ENCODE results near the gene SARDH. TPM values are rescaled to one million over a fixed set of nuclear protein-coding genes. Genes with fewer than 3 reads are reported as not detected.
A peak's percentile ranks its signal among the peaks of the same experiment; 100 is the strongest.

SARDH gene
- total and polyA plus RNA-seq, 2 of the 13 experiments (the other 11 are each of a cell fraction or from before 2014, with no cell fraction given) = 11.6 to 34.9 TPM

DNA sequence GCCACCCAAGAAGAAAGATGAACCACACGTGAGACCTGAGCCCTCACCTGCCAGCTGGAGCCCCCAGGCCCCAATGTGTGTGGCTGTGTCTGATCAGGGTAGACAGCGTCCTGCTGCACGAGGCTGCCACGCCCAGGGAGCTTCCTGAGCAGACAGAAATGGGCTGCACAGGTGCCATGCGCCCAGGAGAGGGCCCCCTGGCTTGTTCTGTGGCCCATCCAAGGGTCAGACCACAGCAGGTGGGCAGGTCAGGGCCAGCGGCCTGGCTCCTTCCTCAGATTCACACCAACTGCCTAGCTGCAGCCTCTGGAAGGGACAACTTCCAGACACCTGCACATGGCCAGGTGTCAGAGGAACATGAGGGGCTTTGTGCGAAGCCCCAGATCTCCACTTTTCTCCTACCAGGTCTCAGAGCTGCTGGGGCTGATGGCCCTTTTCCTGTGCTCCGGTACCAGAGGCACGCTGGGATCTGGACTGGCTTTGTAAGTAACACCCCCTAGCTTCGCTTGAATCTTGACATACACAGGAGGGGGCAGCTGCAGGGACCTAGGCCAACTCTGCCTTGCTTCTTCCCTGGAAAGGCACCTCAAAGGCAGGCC, 10.8 kb downstream of the SARDH start (continued):
- TF ChIP-seq RXRA (CRISPR knock-in tag; IDR thresholded peaks at IDR 0.05) (peak; percentile 55; the same call in 1 of the 2 replicates), NFKBIZ (CRISPR knock-in tag; IDR thresholded peaks at IDR 0.05) (no peak), KMT2A (CRISPR knock-in tag; IDR thresholded peaks at IDR 0.05) (0 out of 2 replicates have a peak, but pooled peaks have one; percentile 17), NCOA5 (CRISPR knock-in tag; IDR thresholded peaks at IDR 0.05) (no peak), HNF4A (CRISPR knock-in tag; IDR thresholded peaks at IDR 0.05) (peak; percentile 43; the same call in 1 of the 2 replicates), NR2F1 (CRISPR knock-in tag; IDR thresholded peaks at IDR 0.05) (peak in 1 of 2 experiments; percentile 51; a peak in 1 of 4 replicates), SALL1 (CRISPR knock-in tag; IDR thresholded peaks at IDR 0.05) (peak; percentile 34; the same call in 1 of the 2 replicates), RARA (CRISPR knock-in tag; IDR thresholded peaks at IDR 0.05) (0 out of 2 replicates have a peak, but pooled peaks have one; percentile 24), FOSL2 (CRISPR knock-in tag; IDR thresholded peaks at IDR 0.05) (0 out of 2 replicates have a peak, but pooled peaks have one; percentile 7), ZNF570 (CRISPR knock-in tag; IDR thresholded peaks at IDR 0.05; ENCODE audit: borderline replicate concordance) (no peak), FOXP1 (IDR thresholded peaks at IDR 0.05) (no peak), FOXP1 (CRISPR knock-in tag; IDR thresholded peaks at IDR 0.05) (no peak), HDAC6 (IDR thresholded peaks at IDR 0.05; ENCODE audit: low read depth, low read length) (no peak), STAG1 (CRISPR knock-in tag; IDR thresholded peaks at IDR 0.05) (peak; percentile 79), EP300 (IDR thresholded peaks at IDR 0.05; ENCODE audit: low read depth in 2 of 2, low read length in 2 of 2) (no peak), EP300 (CRISPR knock-in tag; IDR thresholded peaks at IDR 0.05; ENCODE audit: borderline replicate concordance) (no peak), NR2F6 (IDR thresholded peaks at IDR 0.05) (peak; percentile 76), NR2F6 (CRISPR knock-in tag; IDR thresholded peaks at IDR 0.05) (peak; percentile 82), HDAC1 (CRISPR knock-in tag; IDR thresholded peaks at IDR 0.05) (no peak), ZNF879 (CRISPR knock-in tag; IDR thresholded peaks at IDR 0.05) (no peak), ZNF768 (CRISPR knock-in tag; IDR thresholded peaks at IDR 0.05) (0 out of 2 replicates have a peak, but pooled peaks have one; percentile 20), REXO4 (CRISPR knock-in tag; IDR thresholded peaks at IDR 0.05; ENCODE audit: borderline replicate concordance) (no peak), ZNF331 (CRISPR knock-in tag; IDR thresholded peaks at IDR 0.05) (no peak), ZNF33B (CRISPR knock-in tag; IDR thresholded peaks at IDR 0.05) (no peak), RAD21 (CRISPR knock-in tag; IDR thresholded peaks at IDR 0.05) (peak; percentile 75)
- TF ChIP-seq, protein P1, sequence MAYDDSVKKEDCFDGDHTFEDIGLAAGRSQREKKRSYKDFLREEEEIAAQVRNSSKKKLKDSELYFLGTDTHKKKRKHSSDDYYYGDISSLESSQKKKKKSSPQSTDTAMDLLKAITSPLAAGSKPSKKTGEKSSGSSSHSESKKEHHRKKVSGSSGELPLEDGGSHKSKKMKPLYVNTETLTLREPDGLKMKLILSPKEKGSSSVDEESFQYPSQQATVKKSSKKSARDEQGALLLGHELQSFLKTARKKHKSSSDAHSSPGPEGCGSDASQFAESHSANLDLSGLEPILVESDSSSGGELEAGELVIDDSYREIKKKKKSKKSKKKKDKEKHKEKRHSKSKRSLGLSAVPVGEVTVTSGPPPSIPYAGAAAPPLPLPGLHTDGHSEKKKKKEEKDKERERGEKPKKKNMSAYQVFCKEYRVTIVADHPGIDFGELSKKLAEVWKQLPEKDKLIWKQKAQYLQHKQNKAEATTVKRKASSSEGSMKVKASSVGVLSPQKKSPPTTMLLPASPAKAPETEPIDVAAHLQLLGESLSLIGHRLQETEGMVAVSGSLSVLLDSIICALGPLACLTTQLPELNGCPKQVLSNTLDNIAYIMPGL (CRISPR knock-in tag; IDR thresholded peaks at IDR 0.05; ENCODE audit: borderline replicate concordance in 1 of 2, low read depth in 1 of 2) = no peak
- TF ChIP-seq, protein P2, sequence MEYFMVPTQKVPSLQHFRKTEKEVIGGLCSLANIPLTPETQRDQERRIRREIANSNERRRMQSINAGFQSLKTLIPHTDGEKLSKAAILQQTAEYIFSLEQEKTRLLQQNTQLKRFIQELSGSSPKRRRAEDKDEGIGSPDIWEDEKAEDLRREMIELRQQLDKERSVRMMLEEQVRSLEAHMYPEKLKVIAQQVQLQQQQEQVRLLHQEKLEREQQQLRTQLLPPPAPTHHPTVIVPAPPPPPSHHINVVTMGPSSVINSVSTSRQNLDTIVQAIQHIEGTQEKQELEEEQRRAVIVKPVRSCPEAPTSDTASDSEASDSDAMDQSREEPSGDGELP (IDR thresholded peaks at IDR 0.05; ENCODE audit: borderline replicate concordance, low read depth) = peak; percentile 33; the same call in 1 of the 2 replicates
- TF ChIP-seq, protein P3, sequence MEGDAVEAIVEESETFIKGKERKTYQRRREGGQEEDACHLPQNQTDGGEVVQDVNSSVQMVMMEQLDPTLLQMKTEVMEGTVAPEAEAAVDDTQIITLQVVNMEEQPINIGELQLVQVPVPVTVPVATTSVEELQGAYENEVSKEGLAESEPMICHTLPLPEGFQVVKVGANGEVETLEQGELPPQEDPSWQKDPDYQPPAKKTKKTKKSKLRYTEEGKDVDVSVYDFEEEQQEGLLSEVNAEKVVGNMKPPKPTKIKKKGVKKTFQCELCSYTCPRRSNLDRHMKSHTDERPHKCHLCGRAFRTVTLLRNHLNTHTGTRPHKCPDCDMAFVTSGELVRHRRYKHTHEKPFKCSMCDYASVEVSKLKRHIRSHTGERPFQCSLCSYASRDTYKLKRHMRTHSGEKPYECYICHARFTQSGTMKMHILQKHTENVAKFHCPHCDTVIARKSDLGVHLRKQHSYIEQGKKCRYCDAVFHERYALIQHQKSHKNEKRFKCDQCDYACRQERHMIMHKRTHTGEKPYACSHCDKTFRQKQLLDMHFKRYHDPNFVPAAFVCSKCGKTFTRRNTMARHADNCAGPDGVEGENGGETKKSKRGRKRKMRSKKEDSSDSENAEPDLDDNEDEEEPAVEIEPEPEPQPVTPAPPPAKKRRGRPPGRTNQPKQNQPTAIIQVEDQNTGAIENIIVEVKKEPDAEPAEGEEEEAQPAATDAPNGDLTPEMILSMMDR (CRISPR knock-in tag; IDR thresholded peaks at IDR 0.05) = peak; percentile 79
- TF ChIP-seq, protein P4, sequence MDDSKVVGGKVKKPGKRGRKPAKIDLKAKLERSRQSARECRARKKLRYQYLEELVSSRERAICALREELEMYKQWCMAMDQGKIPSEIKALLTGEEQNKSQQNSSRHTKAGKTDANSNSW (CRISPR knock-in tag; IDR thresholded peaks at IDR 0.05; ENCODE audit: borderline replicate concordance) = no peak
